Coronary artery (tissue), 2 donors: ENCODE measurements around the gene DAP3.
"Not testable (repeated sequence)": the region's sequence is repeated elsewhere in the genome, so short reads cannot be mapped to it uniquely, and the experiment has no call there.

Experiments
- DNase-seq: peaks from one replicate; pipeline ENCODE4 v3.0.0-alpha.2; 2017; ENCODE audit warnings: low spot score
- H3K27ac ChIP-seq, 2 donors: fragments of 200-600 bp; sonication (generic); one replicate each; pipeline ENCODE4 v1.5.1; 2016 to 2019
- H3K4me3 ChIP-seq: fragments of 200-600 bp; sonication (generic); 2 replicates; pipeline ENCODE4 v1.5.1; 2016; ENCODE audit warnings: mild to moderate bottlenecking, moderate library complexity
- CTCF ChIP-seq: fragments of 200-600 bp; sonication (generic); IDR thresholded peaks from one replicate; pipeline ENCODE4 v1.5.1; 2019; ENCODE audit warnings: antibody characterized with exemption

Gene DAP3

GRCh38 chr1:155715777-155716176, 26.9 kb downstream of the DAP3 start:
- Histone ChIP-seq H3K27ac (no peak overlapping the region), H3K4me3 (no peak overlapping the region)
- no peak for TF ChIP-seq CTCF
- no peak for DNase-seq

GRCh38 chr1:155717041-155717440, 28.1 kb downstream of the DAP3 start:
- DNase-seq = no peak
- TF ChIP-seq CTCF = no peak
- Histone ChIP-seq H3K4me3 (no peak overlapping the region), H3K27ac (no peak overlapping the region)

GRCh38 chr1:155718524-155719115, 29.7 kb downstream of the DAP3 start:
- not testable (repeated sequence) for H3K27ac ChIP-seq, H3K4me3 ChIP-seq, DNase-seq

- Histone ChIP-seq H3K27ac (no peak overlapping the region), H3K4me3 (no peak overlapping the region)
- DNase-seq = no peak
- TF ChIP-seq CTCF = no peak
Measured at GRCh38 chr1:155719703-155720102, 30.8 kb downstream of the DAP3 start.

GRCh38 chr1:155725142-155725541, 36.3 kb downstream of the DAP3 start:
- no peak overlapping the region for H3K27ac ChIP-seq
- H3K4me3 ChIP-seq = no peak overlapping the region
- TF ChIP-seq CTCF = no peak
- DNase-seq = no peak

- Histone ChIP-seq H3K4me3 (no peak overlapping the region), H3K27ac (no peak overlapping the region)
- no peak for DNase-seq
- TF ChIP-seq CTCF = no peak
Measured at GRCh38 chr1:155729031-155729898, 40.4 kb downstream of the DAP3 start.

- no peak for TF ChIP-seq CTCF
- H3K27ac ChIP-seq = no peak overlapping the region
- no peak overlapping the region for H3K4me3 ChIP-seq
- DNase-seq = no peak
Measured at GRCh38 chr1:155740995-155741394, 52.1 kb downstream of the DAP3 start.
